Measurements from ENCODE around the gene PRRT1. TPM values are rescaled to one million over a fixed set of nuclear protein-coding genes. Genes with fewer than 3 reads are reported as not detected.

Gene PRRT1
- total and polyA plus RNA-seq, 10 donors, result 0.28 to 2.3 (median 1.1) TPM

DNA sequence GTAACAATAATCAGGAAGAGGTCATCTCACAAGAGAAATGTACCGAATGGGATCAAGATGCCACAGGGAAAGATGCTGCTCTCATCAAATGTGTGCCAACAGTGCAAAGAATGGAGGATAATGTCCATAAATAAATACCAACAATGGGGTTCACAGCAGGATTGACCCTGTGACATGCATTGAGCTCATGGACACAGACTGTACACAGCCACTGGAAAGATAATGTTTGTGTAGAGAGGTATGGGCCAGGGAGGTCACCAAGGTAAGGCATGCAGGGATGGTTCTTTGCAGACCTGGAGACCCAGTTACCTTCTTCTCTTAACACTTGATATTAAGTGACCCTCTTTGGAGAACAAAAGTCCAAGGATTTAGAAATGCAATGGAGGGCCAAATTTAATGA is 22.7 kb upstream of the PRRT1 start:
- intact Hi-C loops (cut with DNase I; ENCODE audit: low total_unique reads), result no loop called here
- Histone ChIP-seq H3K27me3 (replicated peaks in 1 of 7) (no peaks in the 10 kb centered on the region), H3K4me1 (peaks cover 26 to 58% (median 49%) of the 10 kb centered on the region in 6 donors), H3K36me3 (peaks cover 0 to 19% (median 18%) of the 10 kb centered on the region in 6 donors), H3K27ac (peak overlapping the region in 1 of 8 donors; percentile 35), H3K4me3 (peak overlapping the region in 2 of 8 donors; percentile 68 to 87), H3K9me3 (no peaks in the 10 kb centered on the region)
- 85 to 97% (median 96%) methylated on average over 1 of the region's 1 CpG for WGBS, 5 donors
- TF ChIP-seq POLR2A (IDR thresholded peaks at IDR 0.05) (no peak), POLR2AphosphoS5 (IDR thresholded peaks at IDR 0.05) (no peak)
- TF ChIP-seq, protein P1, sequence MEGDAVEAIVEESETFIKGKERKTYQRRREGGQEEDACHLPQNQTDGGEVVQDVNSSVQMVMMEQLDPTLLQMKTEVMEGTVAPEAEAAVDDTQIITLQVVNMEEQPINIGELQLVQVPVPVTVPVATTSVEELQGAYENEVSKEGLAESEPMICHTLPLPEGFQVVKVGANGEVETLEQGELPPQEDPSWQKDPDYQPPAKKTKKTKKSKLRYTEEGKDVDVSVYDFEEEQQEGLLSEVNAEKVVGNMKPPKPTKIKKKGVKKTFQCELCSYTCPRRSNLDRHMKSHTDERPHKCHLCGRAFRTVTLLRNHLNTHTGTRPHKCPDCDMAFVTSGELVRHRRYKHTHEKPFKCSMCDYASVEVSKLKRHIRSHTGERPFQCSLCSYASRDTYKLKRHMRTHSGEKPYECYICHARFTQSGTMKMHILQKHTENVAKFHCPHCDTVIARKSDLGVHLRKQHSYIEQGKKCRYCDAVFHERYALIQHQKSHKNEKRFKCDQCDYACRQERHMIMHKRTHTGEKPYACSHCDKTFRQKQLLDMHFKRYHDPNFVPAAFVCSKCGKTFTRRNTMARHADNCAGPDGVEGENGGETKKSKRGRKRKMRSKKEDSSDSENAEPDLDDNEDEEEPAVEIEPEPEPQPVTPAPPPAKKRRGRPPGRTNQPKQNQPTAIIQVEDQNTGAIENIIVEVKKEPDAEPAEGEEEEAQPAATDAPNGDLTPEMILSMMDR (IDR thresholded peaks at IDR 0.05 in 8 of 11, conservative IDR thresholded peaks at IDR 0.05 in 3 of 11), result no peak
- no peak for DNase-seq

DNA sequence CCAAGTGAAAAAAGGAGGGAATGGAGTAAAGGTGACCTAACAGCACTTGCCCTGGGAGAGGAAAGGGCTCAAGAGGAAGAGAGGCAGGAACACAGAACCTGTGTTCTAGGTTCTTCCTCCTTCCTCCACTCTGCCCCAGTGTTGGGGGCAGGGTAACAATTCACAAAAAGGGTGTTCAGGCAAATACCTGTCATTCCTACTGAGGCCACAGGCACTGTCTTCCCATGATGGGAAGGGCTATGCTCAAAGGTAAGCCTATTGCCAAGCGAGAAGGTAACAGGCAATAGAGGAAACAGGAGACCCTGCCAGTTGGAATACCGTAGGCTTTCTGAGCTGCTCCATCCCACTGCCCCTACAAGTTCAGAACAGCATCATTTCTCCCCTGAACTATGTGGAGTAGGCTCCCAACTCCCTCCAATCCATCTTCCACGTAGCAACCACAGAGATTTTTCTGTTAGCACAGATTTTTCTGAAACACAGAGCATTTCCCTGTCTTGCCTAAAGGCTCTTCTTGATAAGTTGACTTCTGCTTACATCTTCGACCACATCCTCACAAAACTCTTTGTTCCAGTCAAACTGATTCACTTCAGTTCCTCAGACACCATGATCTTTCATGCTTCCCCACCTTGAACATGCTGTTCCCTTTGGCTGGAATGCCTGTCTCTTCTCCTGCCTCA is 21.4 kb upstream of the PRRT1 start:
- TF ChIP-seq, protein P1 (IDR thresholded peaks at IDR 0.05 in 8 of 11, conservative IDR thresholded peaks at IDR 0.05 in 3 of 11), result no peak
- no peak for TF ChIP-seq POLR2A (IDR thresholded peaks at IDR 0.05)
- no peak for TF ChIP-seq POLR2AphosphoS5 (IDR thresholded peaks at IDR 0.05)
- Histone ChIP-seq H3K4me1 (peaks cover 18 to 49% (median 41%) of the 10 kb centered on the region in 6 donors), H3K9me3 (no peaks in the 10 kb centered on the region), H3K36me3 (peaks cover 0 to 32% (median 24%) of the 10 kb centered on the region in 6 donors), H3K27me3 (replicated peaks in 1 of 7) (no peaks in the 10 kb centered on the region), H3K4me3 (no peak overlapping the region), H3K27ac (peak overlapping the region in 2 of 8 donors; percentile 15 to 35)
- intact Hi-C loops (cut with DNase I; ENCODE audit: low total_unique reads), result no loop called here
- WGBS, 5 donors, result 61 to 71% (median 65%) methylated on average over 4 of the region's 4 CpGs
- DNase-seq, result no peak

DNA sequence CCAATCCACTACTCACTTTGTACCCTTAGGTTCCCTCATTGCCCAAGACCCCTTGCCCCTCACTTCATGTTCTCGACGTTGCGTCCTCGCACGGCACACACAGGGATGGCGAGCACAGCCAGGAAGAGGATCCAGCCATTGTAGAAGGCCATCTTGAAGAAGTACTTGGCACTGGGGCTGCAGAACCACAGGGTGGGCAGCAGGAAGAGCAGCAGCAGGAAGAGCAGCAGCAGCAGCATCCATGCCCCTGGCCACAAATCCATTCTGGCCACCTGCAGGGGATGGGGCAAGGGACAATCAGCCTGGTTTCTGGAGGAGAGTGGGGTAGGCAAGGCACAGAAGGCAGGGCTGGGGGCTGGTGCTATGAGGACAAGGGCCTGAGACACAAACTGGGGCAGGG is 19.5 kb upstream of the PRRT1 start:
- 96 to 99% (median 96%) methylated on average over 6 of the region's 6 CpGs for WGBS, 5 donors
- no peak for TF ChIP-seq POLR2AphosphoS5 (IDR thresholded peaks at IDR 0.05)
- no peak for TF ChIP-seq POLR2A (IDR thresholded peaks at IDR 0.05)
- TF ChIP-seq, protein P1 (IDR thresholded peaks at IDR 0.05 in 8 of 11, conservative IDR thresholded peaks at IDR 0.05 in 3 of 11), result no peak
- peak; percentile 34 for DNase-seq
- peaks cover 9 to 36% (median 27%) of the 10 kb centered on the region in 6 donors for H3K4me1 ChIP-seq
- H3K36me3 ChIP-seq, result peaks cover 0 to 51% (median 35%) of the 10 kb centered on the region in 6 donors
- no peaks in the 10 kb centered on the region for H3K27me3 ChIP-seq (replicated peaks in 1 of 7)
- no peak overlapping the region for H3K4me3 ChIP-seq
- H3K27ac ChIP-seq, result no peak overlapping the region
- no peaks in the 10 kb centered on the region for H3K9me3 ChIP-seq
- intact Hi-C loops (cut with DNase I; ENCODE audit: low total_unique reads), result no loop called here

DNA sequence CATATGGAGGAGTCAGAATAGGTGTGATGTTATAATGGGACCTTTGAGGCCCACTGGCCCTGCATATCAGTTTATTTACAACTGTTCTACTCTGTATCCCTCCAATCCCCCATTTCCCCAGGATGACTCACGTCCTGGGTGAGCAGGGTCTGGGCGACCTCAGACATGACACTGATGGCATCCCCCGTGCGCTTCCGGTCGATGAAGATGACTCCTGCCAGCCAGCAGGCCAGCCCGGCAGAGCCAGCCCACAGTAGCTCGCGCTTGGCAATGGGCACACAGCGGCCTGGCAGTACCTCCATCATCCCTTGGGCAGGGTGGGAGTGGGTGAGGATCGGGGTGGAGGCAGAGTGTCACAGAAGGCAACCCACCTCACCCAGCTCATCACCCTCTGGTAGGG is 18.6 kb upstream of the PRRT1 start:
- Histone ChIP-seq H3K4me3 (no peak overlapping the region), H3K36me3 (peaks cover 0 to 60% (median 35%) of the 10 kb centered on the region in 6 donors), H3K27me3 (replicated peaks in 1 of 7) (no peaks in the 10 kb centered on the region), H3K27ac (no peak overlapping the region), H3K9me3 (no peaks in the 10 kb centered on the region), H3K4me1 (peaks cover 7 to 28% (median 22%) of the 10 kb centered on the region in 6 donors)
- WGBS, 5 donors, result 92 to 97% (median 93%) methylated on average over 11 of the region's 11 CpGs
- DNase-seq, result peak; percentile 58
- intact Hi-C loops (cut with DNase I; ENCODE audit: low total_unique reads), result no loop called here
- TF ChIP-seq, protein P1 (IDR thresholded peaks at IDR 0.05 in 8 of 11, conservative IDR thresholded peaks at IDR 0.05 in 3 of 11), result no peak
- peak in 1 of 3 donors; percentile 57 for TF ChIP-seq POLR2AphosphoS5 (IDR thresholded peaks at IDR 0.05)
- TF ChIP-seq POLR2A (IDR thresholded peaks at IDR 0.05), result no peak

Data from spleen (tissue), 11 donors.